Vagina (tissue), 2 donors: ENCODE measurements around the gene SNX1. TPM values are rescaled to one million over a fixed set of nuclear protein-coding genes. Genes with fewer than 3 reads are reported as not detected.

Experiments
- DNase-seq, 2 donors: peaks; one replicate each; pipeline ENCODE4 v3.0.0-alpha.2; 2017; ENCODE audit errors: extremely low spot score in 2 of 2
- H3K27ac ChIP-seq: fragments of 200-600 bp; sonication (generic); one replicate; pipeline ENCODE4 v1.5.1; 2019
- H3K27me3 ChIP-seq: fragments of 200-600 bp; sonication (generic); one replicate; pipeline ENCODE4 v1.5.1; 2019
- H3K36me3 ChIP-seq, 2 donors: fragments of 200-600 bp; sonication (generic); one replicate each; pipeline ENCODE4 v1.5.1; 2017 to 2019
- H3K4me1 ChIP-seq: fragments of 200-600 bp; sonication (generic); one replicate; pipeline ENCODE4 v1.5.1; 2019
- H3K4me3 ChIP-seq, 2 donors: fragments of 200-600 bp; sonication (generic); 1 replicate in 1 of 2; 2 replicates in 1 of 2; pipeline ENCODE4 v1.5.1; 2016 to 2019
- H3K9me3 ChIP-seq: fragments of 200-600 bp; sonication (generic); one replicate; pipeline ENCODE4 v1.5.1; 2019
- POLR2A ChIP-seq, 2 donors: fragments of 450-650 bp; IDR thresholded peaks; one replicate each; pipeline ENCODE4 v1.6.1; 2017; ENCODE audit warnings: antibody characterized with exemption in 2 of 2, mild to moderate bottlenecking in 2 of 2, moderate library complexity in 2 of 2
- POLR2AphosphoS5 ChIP-seq, 2 donors: sonication (generic); formaldehyde crosslinking; IDR thresholded peaks; one replicate each; pipeline ENCODE4 v1.9.0; 2017; ENCODE audit warnings: antibody characterized with exemption in 2 of 2, mild to moderate bottlenecking in 2 of 2, low read depth in 1 of 2; ENCODE audit not compliant: insufficient read depth in 1 of 2
- intact Hi-C: fragments of 100-400 bp; cut with DNase I; formaldehyde crosslinking; loops from one replicate; pipeline ENCODE4 v1.15.1; 2023
- total RNA-seq: library from RNA; depleted of rRNA; stranded (reverse); fragments of >200 nt; gene quantifications from one replicate; pipeline ENCODE4 v1.2.3, GENCODE V29; 2016
- TF ChIP-seq, protein P1 (sequence below), 3 experiments: fragments of 450-650 bp in 2 of 3; fragments of 200-600 bp in 1 of 3; sonication (generic) in 1 of 3; IDR thresholded peaks; one replicate each; pipeline ENCODE4 v1.5.1; 2017 to 2019; ENCODE audit warnings: antibody characterized with exemption in 3 of 3, mild to moderate bottlenecking in 2 of 3, moderate library complexity in 2 of 3

SNX1 gene
- total RNA-seq, 1 donor from 2014 or later = 92.8 TPM

DNA sequence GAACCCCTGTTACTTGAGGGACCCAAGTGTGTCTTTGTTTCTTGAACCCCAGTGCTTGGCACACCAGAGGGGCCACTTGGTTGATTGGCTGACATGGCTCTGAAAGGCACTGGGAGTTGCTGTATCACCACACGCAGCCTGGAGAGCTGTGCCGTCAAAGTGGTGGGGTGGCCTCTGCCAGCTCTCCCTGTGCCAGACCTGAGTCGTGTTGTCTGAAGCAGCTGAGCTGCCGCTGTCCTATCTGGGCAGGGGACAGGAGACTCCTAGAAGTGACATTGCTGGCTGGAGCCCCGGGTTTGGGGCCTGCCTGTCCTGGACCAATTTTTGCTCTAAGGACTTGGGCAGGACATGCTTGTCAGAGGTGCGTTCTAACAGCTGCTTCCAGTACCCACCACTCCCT, 50.3 kb downstream of the SNX1 start:
- intact Hi-C loops = no loop called here
- Histone ChIP-seq H3K27me3 (no peaks in the 10 kb centered on the region), H3K4me1 (peaks cover under 1% of the 10 kb centered on the region), H3K4me3 (no peak overlapping the region), H3K9me3 (no peaks in the 10 kb centered on the region), H3K27ac (no peak overlapping the region), H3K36me3 (peaks cover 0 to 37% of the 10 kb centered on the region in 2 donors)
- DNase-seq = no peak
- TF ChIP-seq, protein P1, sequence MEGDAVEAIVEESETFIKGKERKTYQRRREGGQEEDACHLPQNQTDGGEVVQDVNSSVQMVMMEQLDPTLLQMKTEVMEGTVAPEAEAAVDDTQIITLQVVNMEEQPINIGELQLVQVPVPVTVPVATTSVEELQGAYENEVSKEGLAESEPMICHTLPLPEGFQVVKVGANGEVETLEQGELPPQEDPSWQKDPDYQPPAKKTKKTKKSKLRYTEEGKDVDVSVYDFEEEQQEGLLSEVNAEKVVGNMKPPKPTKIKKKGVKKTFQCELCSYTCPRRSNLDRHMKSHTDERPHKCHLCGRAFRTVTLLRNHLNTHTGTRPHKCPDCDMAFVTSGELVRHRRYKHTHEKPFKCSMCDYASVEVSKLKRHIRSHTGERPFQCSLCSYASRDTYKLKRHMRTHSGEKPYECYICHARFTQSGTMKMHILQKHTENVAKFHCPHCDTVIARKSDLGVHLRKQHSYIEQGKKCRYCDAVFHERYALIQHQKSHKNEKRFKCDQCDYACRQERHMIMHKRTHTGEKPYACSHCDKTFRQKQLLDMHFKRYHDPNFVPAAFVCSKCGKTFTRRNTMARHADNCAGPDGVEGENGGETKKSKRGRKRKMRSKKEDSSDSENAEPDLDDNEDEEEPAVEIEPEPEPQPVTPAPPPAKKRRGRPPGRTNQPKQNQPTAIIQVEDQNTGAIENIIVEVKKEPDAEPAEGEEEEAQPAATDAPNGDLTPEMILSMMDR (IDR thresholded peaks at IDR 0.05) = no peak
- TF ChIP-seq POLR2AphosphoS5 (IDR thresholded peaks at IDR 0.05; ENCODE audit: insufficient read depth in 1 of 2, low read depth in 1 of 2) (no peak), POLR2A (IDR thresholded peaks at IDR 0.05) (no peak)

- Histone ChIP-seq H3K27ac (no peak overlapping the region), H3K9me3 (no peaks in the 10 kb centered on the region), H3K4me3 (no peak overlapping the region), H3K4me1 (peaks cover 5% of the 10 kb centered on the region), H3K27me3 (no peaks in the 10 kb centered on the region), H3K36me3 (peaks cover 0 to 32% of the 10 kb centered on the region in 2 donors)
- intact Hi-C loops = no loop called here
- TF ChIP-seq POLR2AphosphoS5 (IDR thresholded peaks at IDR 0.05; ENCODE audit: insufficient read depth in 1 of 2, low read depth in 1 of 2) (no peak), POLR2A (IDR thresholded peaks at IDR 0.05) (no peak)
- TF ChIP-seq, protein P1 (IDR thresholded peaks at IDR 0.05) = no peak
- DNase-seq = no peak
Observed at GRCh38 chr15:64146520-64146884, 50.7 kb downstream of the SNX1 start.

DNA sequence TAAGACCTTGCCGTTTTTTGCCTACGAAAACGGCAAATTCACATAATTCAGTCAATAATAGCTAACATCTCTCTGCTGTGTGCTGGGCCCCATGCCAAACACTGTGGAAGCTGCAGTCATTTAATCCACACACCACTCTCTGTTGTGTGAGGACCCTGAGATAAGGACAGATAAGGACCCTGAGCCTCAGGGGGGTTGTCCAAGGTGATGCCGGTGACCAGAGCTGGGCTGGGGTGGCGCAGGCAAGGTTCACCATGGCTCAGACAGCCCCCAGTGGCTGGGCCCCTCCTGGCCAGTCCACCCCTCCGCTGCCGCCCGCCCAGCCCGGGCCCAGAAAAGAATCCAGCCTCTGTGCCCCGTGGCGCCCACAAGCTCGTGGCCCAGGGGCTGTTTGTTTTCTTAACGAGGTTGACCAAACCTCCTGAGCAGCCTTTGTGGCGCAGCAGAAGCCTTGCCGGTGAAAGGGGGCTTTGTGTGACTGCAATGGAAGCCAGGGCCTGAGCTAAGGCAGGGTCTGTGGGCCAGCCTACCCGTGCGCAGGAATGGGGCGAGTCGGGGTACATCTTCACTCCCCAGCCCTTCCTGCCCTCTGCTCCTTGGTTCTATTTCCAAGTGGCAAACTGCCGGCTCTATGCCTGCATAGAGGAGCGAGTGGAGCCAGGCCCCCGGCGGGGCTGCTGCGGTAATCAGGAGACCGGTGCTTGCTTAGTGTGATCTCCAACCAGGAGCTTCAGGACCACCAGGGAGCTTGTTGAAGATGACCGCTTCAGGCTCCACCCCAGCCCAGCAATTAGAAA, 51.3 kb downstream of the SNX1 start:
- intact Hi-C loops = no loop called here
- Histone ChIP-seq H3K4me1 (peaks cover 11% of the 10 kb centered on the region), H3K9me3 (no peaks in the 10 kb centered on the region), H3K36me3 (peaks cover 0 to 27% of the 10 kb centered on the region in 2 donors), H3K27me3 (no peaks in the 10 kb centered on the region), H3K27ac (no peak overlapping the region), H3K4me3 (no peak overlapping the region)
- no peak for DNase-seq
- TF ChIP-seq, protein P1 (IDR thresholded peaks at IDR 0.05) = no peak
- TF ChIP-seq POLR2A (IDR thresholded peaks at IDR 0.05) = no peak
- TF ChIP-seq POLR2AphosphoS5 (IDR thresholded peaks at IDR 0.05; ENCODE audit: insufficient read depth in 1 of 2, low read depth in 1 of 2) = no peak

- intact Hi-C loops = no loop called here
- Histone ChIP-seq H3K36me3 (peaks cover 0 to 20% of the 10 kb centered on the region in 2 donors), H3K27me3 (no peaks in the 10 kb centered on the region), H3K27ac (no peak overlapping the region), H3K4me1 (peaks cover 22% of the 10 kb centered on the region), H3K9me3 (no peaks in the 10 kb centered on the region), H3K4me3 (no peak overlapping the region)
- DNase-seq = no peak
- no peak for TF ChIP-seq POLR2A (IDR thresholded peaks at IDR 0.05)
Observed at GRCh38 chr15:64148168-64148567, 52.4 kb downstream of the SNX1 start.

DNA sequence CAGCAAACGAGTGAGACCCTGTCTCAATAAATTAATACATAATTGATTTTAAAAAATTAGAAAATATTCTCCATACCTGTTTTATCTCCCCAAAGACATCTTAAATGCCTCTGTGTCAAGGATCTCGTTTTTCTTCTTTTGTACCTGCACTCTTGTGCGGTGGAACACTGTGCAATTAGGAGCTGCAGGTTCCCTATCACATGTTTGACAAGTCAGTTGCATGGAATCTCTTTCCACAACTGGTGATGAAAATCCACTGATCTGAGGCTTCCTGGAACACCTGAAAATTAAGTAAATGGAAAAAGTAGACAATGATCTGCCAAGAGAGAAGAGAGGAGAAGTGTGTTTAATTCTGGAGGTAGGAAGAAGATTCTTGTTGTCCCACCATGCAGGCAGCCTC, 52.8 kb downstream of the SNX1 start:
- DNase-seq = no peak
- intact Hi-C loops = no loop called here
- Histone ChIP-seq H3K4me3 (no peak overlapping the region), H3K27me3 (no peaks in the 10 kb centered on the region), H3K4me1 (peaks cover 26% of the 10 kb centered on the region), H3K27ac (no peak overlapping the region), H3K36me3 (peaks cover 0 to 16% of the 10 kb centered on the region in 2 donors), H3K9me3 (no peaks in the 10 kb centered on the region)
- no peak for TF ChIP-seq POLR2AphosphoS5 (IDR thresholded peaks at IDR 0.05; ENCODE audit: insufficient read depth in 1 of 2, low read depth in 1 of 2)
- TF ChIP-seq, protein P1 (IDR thresholded peaks at IDR 0.05) = no peak
- no peak for TF ChIP-seq POLR2A (IDR thresholded peaks at IDR 0.05)
